HepG2 (cell line): ENCODE measurements around the gene NXPH4. TPM values are rescaled to one million over a fixed set of nuclear protein-coding genes. Genes with fewer than 3 reads are reported as not detected.

Experiments
- ATAC-seq: fragments of 200-7000 bp; cut with Tn5 transposase; 3 replicates; pipeline ENCODE4 v1.9.1; 2020; ENCODE audit warnings: mild to moderate bottlenecking, moderate library complexity
- BruUV-seq: library from RNA; stranded (reverse); fragments of 400-500 nt; replicated peaks from 2 replicates; lab custom pipeline; 2021; lab: Mats Ljungman, UMichigan
- CTCF ChIA-PET: fragments of 300-600 bp; formaldehyde crosslinking; extraction: SDS; loops from one replicate; lab custom pipeline; 2021; ENCODE audit warnings: low total read pairs, inconsistent platforms, low intra/inter-chr PET ratio; lab: Yijun Ruan, JAX
- POLR2A ChIA-PET: fragments of 350-600 bp; sonication (Branson Sonifier 250); formaldehyde crosslinking; loops from one replicate; lab custom pipeline; 2020; ENCODE audit warnings: antibody characterized with exemption, inconsistent platforms; lab: Yijun Ruan, JAX
- DNase-seq: peaks from one replicate; pipeline ENCODE4 v3.0.0-alpha.2; 2015; ENCODE audit warnings: low spot score
- FAIRE-seq: peaks from 3 replicates; lab custom pipeline; 2011; peaks lifted over from hg19 to GRCh38; lab: Jason Lieb, UNC
- H2AFZ ChIP-seq: one replicate; pipeline ENCODE4 v1.6.1; 2011; ENCODE audit warnings: low read length, inconsistent platforms
- H3K27ac ChIP-seq: fragments of 300-600 bp; 3 replicates; pipeline ENCODE4 v1.8.0; 2011; ENCODE audit warnings: mixed run types, mild to moderate bottlenecking, mixed read lengths, low read length, inconsistent platforms; ENCODE audit not compliant: insufficient read depth; ENCODE audit errors: extremely low read length
- H3K27me3 ChIP-seq, 2 experiments: fragments of 200-600 bp in 1 of 2; 2 replicates in 1 of 2; 3 replicates in 1 of 2; pipeline versions ENCODE4 v1.6.0 to v1.8.0; 2011; ENCODE audit warnings: low read length in 2 of 2, mild to moderate bottlenecking in 2 of 2, moderate library complexity in 2 of 2, inconsistent platforms in 1 of 2; ENCODE audit not compliant: insufficient read depth in 2 of 2, control insufficient read depth in 1 of 2
- H3K36me3 ChIP-seq, 2 experiments: fragments of 200-600 bp in 1 of 2; replicated peaks in 1 of 2; 2 replicates in 1 of 2; 3 replicates in 1 of 2; pipeline versions ENCODE4 v1.5.1 to v1.8.0; 2011; ENCODE audit warnings: low read length in 2 of 2, inconsistent platforms in 1 of 2; ENCODE audit not compliant: insufficient read depth in 2 of 2, control insufficient read depth in 1 of 2
- H3K4me1 ChIP-seq: 2 replicates; pipeline ENCODE4 v1.5.1; 2012; ENCODE audit warnings: low read length, inconsistent platforms; ENCODE audit not compliant: insufficient read depth
- H3K4me2 ChIP-seq: 2 replicates; pipeline ENCODE4 v1.6.0; 2011; ENCODE audit warnings: low read depth, low read length, inconsistent platforms
- H3K4me3 ChIP-seq, 3 experiments: fragments of 200-600 bp in 1 of 3; sonication (generic), shearing (Covaris generic) in 1 of 3; replicated peaks in 1 of 3; 2 replicates each; pipeline ENCODE4 v1.5.1; 2011 to 2016; ENCODE audit warnings: low read length in 3 of 3, inconsistent platforms in 2 of 3, low read depth in 2 of 3, mild to moderate bottlenecking in 2 of 3, control low read depth in 1 of 3, mixed read lengths in 1 of 3; ENCODE audit not compliant: insufficient read depth in 1 of 3
- H3K79me2 ChIP-seq: one replicate; pipeline ENCODE4 v1.6.1; 2011; ENCODE audit warnings: low read length, inconsistent platforms; ENCODE audit not compliant: insufficient read depth
- H3K9ac ChIP-seq: 2 replicates; pipeline ENCODE4 v1.6.0; 2011; ENCODE audit warnings: mild to moderate bottlenecking, low read depth, low read length, inconsistent platforms; ENCODE audit not compliant: insufficient read depth
- H3K9me3 ChIP-seq: 2 replicates; pipeline ENCODE4 v1.5.1; 2012; ENCODE audit warnings: mild to moderate bottlenecking, low read length
- H4K20me1 ChIP-seq: 2 replicates; pipeline ENCODE4 v1.6.0; 2011; ENCODE audit warnings: inconsistent platforms, mild to moderate bottlenecking, low read length, moderate library complexity; ENCODE audit not compliant: insufficient read depth
- ARID5B ChIP-seq: IDR thresholded peaks from 2 replicates; pipeline ENCODE4 v1.4.0; 2020; ENCODE audit warnings: mild to moderate bottlenecking, missing genetic modification reagents
- BORCS8-MEF2B ChIP-seq: sonication (generic); formaldehyde crosslinking; IDR thresholded peaks from 2 replicates; pipeline ENCODE4 v1.8.0; 2022; ENCODE audit warnings: mild to moderate bottlenecking, missing genetic modification reagents
- HOXA9 ChIP-seq: sonication (generic); formaldehyde crosslinking; IDR thresholded peaks from 2 replicates; pipeline ENCODE4 v1.8.1; 2022; ENCODE audit warnings: missing genetic modification reagents, mild to moderate bottlenecking, moderate library complexity, borderline replicate concordance
- MEIS1 ChIP-seq: sonication (generic); formaldehyde crosslinking; IDR thresholded peaks from 2 replicates; pipeline ENCODE4 v1.9.0; 2021; ENCODE audit warnings: mild to moderate bottlenecking, missing genetic modification reagents, moderate library complexity, borderline replicate concordance
- PLSCR1 ChIP-seq: sonication (generic); formaldehyde crosslinking; IDR thresholded peaks from 2 replicates; pipeline ENCODE4 v1.5.0; 2020; ENCODE audit warnings: missing genetic modification reagents, mild to moderate bottlenecking, borderline replicate concordance
- SMARCE1 ChIP-seq: fragments of 450-650 bp; IDR thresholded peaks from 2 replicates; pipeline ENCODE4 v1.6.1; 2017; ENCODE audit warnings: borderline replicate concordance
- SPEN ChIP-seq: sonication (generic); formaldehyde crosslinking; IDR thresholded peaks from 2 replicates; pipeline ENCODE4 v1.5.1; 2020; ENCODE audit warnings: low read depth, mild to moderate bottlenecking, missing genetic modification reagents
- ZNF556 ChIP-seq: sonication (generic); formaldehyde crosslinking; IDR thresholded peaks from 2 replicates; pipeline ENCODE4 v1.4.0; 2020; ENCODE audit warnings: mild to moderate bottlenecking, missing genetic modification reagents, borderline replicate concordance
- WGBS: methylation state at CpG from one replicate; pipeline ENCODE4 v1.1.6; 2017; ENCODE audit warnings: low lambda C conversion rate; 5-methylcytosine and 5-hydroxymethylcytosine counted together
- in situ Hi-C: cut with HindIII; loops from 2 replicates; pipeline ENCODE4 v1.10.0; 2017; ENCODE audit warnings: low pct_unique_long_range_greater_than_20kb; ENCODE audit not compliant: extremely low pct_ligation_motif_present
- intact Hi-C: fragments of 100-400 bp; cut with micrococcal nuclease; formaldehyde crosslinking; loops from one replicate; pipeline ENCODE4 v1.10.0; 2022; ENCODE audit not compliant: unreplicated experiment
- polyA plus RNA-seq, 8 experiments: library from polyadenylated mRNA; depleted of rRNA in 3 of 8; stranded (reverse) in 7 of 8; unstranded in 1 of 8; fragments of >200 nt; fragmentation: Illumina TruSeq in 4 of 8; extraction: Trizol in 4 of 8; gene quantifications; 2 replicates each; pipeline versions ENCODE4 v1.2.1 to v1.2.3, GENCODE V29; 2011 to 2016; ENCODE audit warnings: low read depth in 4 of 8, missing spikeins in 1 of 8, mixed read lengths in 1 of 8; ENCODE audit not compliant: insufficient read depth in 1 of 8
- total RNA-seq, 5 experiments: library from RNA; depleted of rRNA; stranded (reverse); fragments of >200 nt; fragmentation: Illumina TruSeq; extraction: Trizol; gene quantifications; 2 replicates each; pipeline ENCODE4 v1.2.3, GENCODE V29; 2016; ENCODE audit warnings: low read depth in 1 of 5

NXPH4 gene
- total and polyA plus RNA-seq, 2 of the 13 experiments (the other 11 are each of a cell fraction or from before 2014, with no cell fraction given): 0.13 TPM; not detected in 1

- Histone ChIP-seq H3K4me1 (peaks cover 56% of the 10 kb centered on the region), H3K27ac (no peak overlapping the region), H2AFZ (no peak overlapping the region), H3K9me3 (no peaks in the 10 kb centered on the region), H3K4me3 (no peak overlapping the region), H3K27me3 (peaks cover 14 to 78% of the 10 kb centered on the region in 2 experiments; a peak in 4 of 5 replicates), H3K79me2 (no peaks in the 10 kb centered on the region), H3K4me2 (no peak overlapping the region), H4K20me1 (no peaks in the 10 kb centered on the region), H3K9ac (no peak overlapping the region), H3K36me3 (no peaks in the 10 kb centered on the region)
- CTCF ChIA-PET: interaction anchor here (8.7 kb wide), 1 partner anchor 16 kb away, joined by 87 read pairs; a partner anchor contains a TSS
- no peak for TF ChIP-seq ARID5B (CRISPR knock-in tag)
- no peak for TF ChIP-seq HOXA9 (CRISPR knock-in tag)
- no peak for TF ChIP-seq SMARCE1
- no peak for TF ChIP-seq MEIS1 (CRISPR knock-in tag)
- TF ChIP-seq ZNF556: no peak
- no peak for TF ChIP-seq PLSCR1 (CRISPR knock-in tag)
- TF ChIP-seq BORCS8-MEF2B: no peak
- no peak for TF ChIP-seq SPEN (CRISPR knock-in tag)
- 59% methylated on average over 20 of the region's 22 CpGs for WGBS
- ATAC-seq (peak; percentile 4; the same call in 2 of the 3 replicates), DNase-seq (no peak), FAIRE-seq (no peak)
- POLR2A ChIA-PET: interaction anchor here (1.0 to 1.4 kb wide), 3 partner anchors 15 to 95 kb away, joined by 3 to 6 read pairs (median 5); partner anchors contain the start of gene LRP1
- in situ Hi-C loops (no loop called here), intact Hi-C loops (loop anchor here (2.0 kb wide), 1 partner anchor 15 kb away; no protein-coding TSS in a partner anchor)
- BruUV-seq: no TSS peak
Measured at GRCh38 chr12:57223191-57224165, 6.9 kb downstream of the NXPH4 start.
